A673 (cell line): ENCODE results near the gene SAP30BP. TPM values are rescaled to one million over a fixed set of nuclear protein-coding genes. Genes with fewer than 3 reads are reported as not detected.

Source experiments
- BruUV-seq: library from RNA; stranded (reverse); fragments of 400-500 nt; replicated peaks from 2 replicates; lab custom pipeline; 2021; lab: Mats Ljungman, UMichigan
- CTCF ChIA-PET: fragments of 300-600 bp; sonication (Branson Sonifier 250); formaldehyde crosslinking; loops from one replicate; lab custom pipeline; 2022; ENCODE audit warnings: antibody characterized with exemption; lab: Charles Lee
- POLR2A ChIA-PET: fragments of 300-600 bp; sonication (Branson Sonifier 250); formaldehyde crosslinking; loops from one replicate; lab custom pipeline; 2022; ENCODE audit warnings: antibody characterized with exemption; ENCODE audit not compliant: low non-redundant PET; lab: Charles Lee
- DNase-seq: peaks from one replicate; pipeline ENCODE4 v3.0.0-alpha.2; 2015; ENCODE audit warnings: low spot score
- H3K27ac ChIP-seq: fragments of 200-600 bp; sonication (generic); 2 replicates; pipeline ENCODE4 v1.5.1; 2016; ENCODE audit warnings: mixed run types, low read depth, mild to moderate bottlenecking, mixed read lengths, antibody characterized with exemption, low read length; ENCODE audit not compliant: poor library complexity, severe bottlenecking
- H3K27me3 ChIP-seq: fragments of 200-600 bp; sonication (generic); replicated peaks from 2 replicates; pipeline ENCODE4 v1.6.1; 2017; ENCODE audit warnings: mixed run types, low read depth, mild to moderate bottlenecking, mixed read lengths, antibody characterized with exemption, low read length; ENCODE audit not compliant: insufficient read depth, poor library complexity
- H3K36me3 ChIP-seq: fragments of 200-600 bp; sonication (generic); 2 replicates; pipeline ENCODE4 v1.6.1; 2016; ENCODE audit warnings: mixed run types, mild to moderate bottlenecking, mixed read lengths, antibody characterized with exemption, low read length; ENCODE audit not compliant: insufficient read depth, poor library complexity, severe bottlenecking
- H3K4me1 ChIP-seq: fragments of 200-600 bp; sonication (generic); 2 replicates; pipeline ENCODE4 v1.6.1; 2017; ENCODE audit warnings: mixed run types, mild to moderate bottlenecking, mixed read lengths, antibody characterized with exemption, low read length; ENCODE audit not compliant: insufficient read depth, poor library complexity, severe bottlenecking
- H3K4me3 ChIP-seq: fragments of 200-600 bp; sonication (generic); 2 replicates; pipeline ENCODE4 v1.5.1; 2016; ENCODE audit warnings: low read depth, mixed run types, mild to moderate bottlenecking, mixed read lengths, low read length; ENCODE audit not compliant: poor library complexity, severe bottlenecking
- H3K9me3 ChIP-seq: fragments of 200-600 bp; sonication (generic); 2 replicates; pipeline ENCODE4 v1.6.1; 2016; ENCODE audit warnings: mixed run types, low read depth, mild to moderate bottlenecking, mixed read lengths, antibody characterized with exemption, low read length; ENCODE audit not compliant: poor library complexity, severe bottlenecking
- EZH2 ChIP-seq: fragments of 200-600 bp; sonication (generic); IDR thresholded peaks from 2 replicates; pipeline ENCODE4 v1.6.1; 2017; ENCODE audit warnings: borderline replicate concordance, low read depth, mild to moderate bottlenecking, mixed read lengths, antibody characterized with exemption, low read length; ENCODE audit not compliant: poor library complexity, severe bottlenecking
- intact Hi-C: fragments of 100-400 bp; cut with micrococcal nuclease; formaldehyde crosslinking; loops from one replicate; pipeline ENCODE4 v1.10.0; 2022; ENCODE audit not compliant: unreplicated experiment
- total RNA-seq: library from RNA; stranded (reverse); gene quantifications from 2 replicates; pipeline ENCODE4 v1.2.3, GENCODE V29; 2021
- TF ChIP-seq, protein P1 (sequence below): fragments of 300-800, 200-600 bp; sonication (generic); conservative IDR thresholded peaks from 2 replicates; pipeline ENCODE4 v1.5.1; 2017; ENCODE audit warnings: low read depth, mild to moderate bottlenecking, antibody characterized with exemption, low read length, moderate library complexity, mixed read lengths

The SAP30BP gene
- total RNA-seq, 1 experiment from 2014 or later = 98.1 TPM

DNA sequence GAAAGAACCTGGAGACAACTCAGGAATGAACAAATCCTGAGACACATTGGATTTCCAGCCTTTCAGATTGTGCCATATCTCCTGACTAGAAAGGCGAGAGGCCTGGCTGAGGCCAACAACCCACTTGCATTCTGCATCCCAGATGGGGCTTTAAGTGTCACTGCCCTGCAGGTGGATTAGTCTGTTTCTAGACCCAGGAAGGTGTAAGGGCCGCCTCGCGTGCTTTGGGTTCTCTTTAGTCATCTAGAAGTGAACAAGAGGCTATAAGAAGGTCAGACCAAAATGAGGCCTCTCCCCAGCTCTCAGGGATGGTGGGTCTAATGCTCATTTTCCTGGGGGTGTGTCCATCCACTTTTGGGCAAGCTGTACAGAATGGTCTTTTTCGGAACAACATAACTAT is 4.9 kb downstream of the SAP30BP start:
- no peaks in the 10 kb centered on the region for H3K9me3 ChIP-seq
- no TSS peak for BruUV-seq
- POLR2A ChIA-PET = interaction anchor here (0.7 kb wide), 1 partner anchor 73 kb away, joined by 4 read pairs; no protein-coding TSS in a partner anchor
- H3K36me3 ChIP-seq = peaks cover 55% of the 10 kb centered on the region
- no peak overlapping the region for H3K4me3 ChIP-seq
- intact Hi-C loops = no loop called here
- no peak for TF ChIP-seq EZH2
- TF ChIP-seq, protein P1, sequence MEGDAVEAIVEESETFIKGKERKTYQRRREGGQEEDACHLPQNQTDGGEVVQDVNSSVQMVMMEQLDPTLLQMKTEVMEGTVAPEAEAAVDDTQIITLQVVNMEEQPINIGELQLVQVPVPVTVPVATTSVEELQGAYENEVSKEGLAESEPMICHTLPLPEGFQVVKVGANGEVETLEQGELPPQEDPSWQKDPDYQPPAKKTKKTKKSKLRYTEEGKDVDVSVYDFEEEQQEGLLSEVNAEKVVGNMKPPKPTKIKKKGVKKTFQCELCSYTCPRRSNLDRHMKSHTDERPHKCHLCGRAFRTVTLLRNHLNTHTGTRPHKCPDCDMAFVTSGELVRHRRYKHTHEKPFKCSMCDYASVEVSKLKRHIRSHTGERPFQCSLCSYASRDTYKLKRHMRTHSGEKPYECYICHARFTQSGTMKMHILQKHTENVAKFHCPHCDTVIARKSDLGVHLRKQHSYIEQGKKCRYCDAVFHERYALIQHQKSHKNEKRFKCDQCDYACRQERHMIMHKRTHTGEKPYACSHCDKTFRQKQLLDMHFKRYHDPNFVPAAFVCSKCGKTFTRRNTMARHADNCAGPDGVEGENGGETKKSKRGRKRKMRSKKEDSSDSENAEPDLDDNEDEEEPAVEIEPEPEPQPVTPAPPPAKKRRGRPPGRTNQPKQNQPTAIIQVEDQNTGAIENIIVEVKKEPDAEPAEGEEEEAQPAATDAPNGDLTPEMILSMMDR = no peak
- CTCF ChIA-PET = interaction anchor here (0.7 to 1.1 kb wide), 2 partner anchors 76 to 82 kb away, joined by 3 read pairs; no protein-coding TSS in a partner anchor
- H3K27me3 ChIP-seq = no peaks in the 10 kb centered on the region
- no peak for DNase-seq
- H3K27ac ChIP-seq = no peak overlapping the region
- H3K4me1 ChIP-seq = peaks cover 9% of the 10 kb centered on the region

DNA sequence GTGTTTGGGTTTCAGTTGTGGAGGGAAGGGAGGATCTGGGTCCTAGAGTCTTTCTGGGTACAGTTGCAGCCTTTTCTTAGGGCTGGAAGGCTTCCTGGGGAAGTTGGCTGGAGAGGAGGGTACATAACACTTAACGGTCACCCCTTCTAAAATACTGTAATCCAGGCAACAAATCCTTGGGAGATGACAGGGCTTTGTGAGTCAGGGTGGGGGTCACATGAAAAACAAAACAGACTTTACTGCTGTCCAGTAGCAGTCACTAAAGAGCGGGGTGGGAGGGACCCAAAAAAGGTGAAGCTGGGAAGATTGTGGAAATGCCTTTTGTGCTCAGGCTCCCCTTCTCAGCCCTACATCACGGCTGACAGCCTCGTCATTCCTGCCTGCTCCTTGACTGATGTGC is 6.3 kb downstream of the SAP30BP start:
- no peaks in the 10 kb centered on the region for H3K27me3 ChIP-seq
- H3K36me3 ChIP-seq = peaks cover 63% of the 10 kb centered on the region
- H3K4me3 ChIP-seq = no peak overlapping the region
- DNase-seq = no peak
- H3K27ac ChIP-seq = no peak overlapping the region
- no peak for TF ChIP-seq EZH2
- no TSS peak for BruUV-seq
- H3K9me3 ChIP-seq = no peaks in the 10 kb centered on the region
- H3K4me1 ChIP-seq = peaks cover 2% of the 10 kb centered on the region
- intact Hi-C loops = no loop called here
- CTCF ChIA-PET = no interaction called here
- POLR2A ChIA-PET = no interaction called here

- TF ChIP-seq, protein P1 = no peak
- no peak for TF ChIP-seq EZH2
- Histone ChIP-seq H3K27ac (no peak overlapping the region), H3K27me3 (no peaks in the 10 kb centered on the region), H3K4me1 (no peaks in the 10 kb centered on the region), H3K36me3 (peaks cover 35% of the 10 kb centered on the region), H3K4me3 (no peak overlapping the region), H3K9me3 (no peaks in the 10 kb centered on the region)
- DNase-seq = no peak
- CTCF ChIA-PET = interaction anchor here (1.3 kb wide), 1 partner anchor 71 kb away, joined by 8 read pairs; no protein-coding TSS in a partner anchor
- BruUV-seq = no TSS peak
- POLR2A ChIA-PET = no interaction called here
- intact Hi-C loops = loop anchor here (2.0 kb wide), 1 partner anchor 70 kb away; no protein-coding TSS in a partner anchor
These were observed 9.3 kb downstream of the SAP30BP start for GRCh38 chr17:75676461-75676860.

GRCh38 chr17:75679706-75680211 is 12.6 kb downstream of the SAP30BP start:
- Histone ChIP-seq H3K4me1 (no peaks in the 10 kb centered on the region), H3K36me3 (peaks cover 16% of the 10 kb centered on the region), H3K27ac (no peak overlapping the region), H3K9me3 (no peaks in the 10 kb centered on the region), H3K27me3 (no peaks in the 10 kb centered on the region), H3K4me3 (no peak overlapping the region)
- no TSS peak for BruUV-seq
- intact Hi-C loops = no loop called here
- TF ChIP-seq EZH2 = no peak
- TF ChIP-seq, protein P1 = no peak
- ChIA-PET CTCF (interaction anchor here (0.6 kb wide), 1 partner anchor 67 kb away, joined by 3 read pairs; no protein-coding TSS in a partner anchor), POLR2A (no interaction called here)
- no peak for DNase-seq
